Mesendoderm (in vitro differentiated cells): ENCODE data around the gene KIAA0586.
"Not testable (repeated sequence)": the region's sequence is repeated elsewhere in the genome, so short reads cannot be mapped to it uniquely, and the experiment has no call there.

Experiments used
- DNase-seq: peaks from one replicate; pipeline ENCODE4 v3.0.0; 2013
- H2AK5ac ChIP-seq: 2 replicates; pipeline ENCODE4 v1.6.1; 2013; ENCODE audit warnings: low read length, inconsistent platforms
- H2BK120ac ChIP-seq: 2 replicates; pipeline ENCODE4 v1.6.1; 2013; ENCODE audit warnings: low read depth, mild to moderate bottlenecking, low read length, moderate library complexity, mixed read lengths
- H2BK15ac ChIP-seq: replicated peaks from 2 replicates; pipeline ENCODE4 v1.6.1; 2013; ENCODE audit warnings: low read depth, mild to moderate bottlenecking, moderate library complexity
- H2BK5ac ChIP-seq: 2 replicates; pipeline ENCODE4 v1.6.1; 2013; ENCODE audit warnings: low read length, inconsistent platforms
- H3K18ac ChIP-seq: 2 replicates; pipeline ENCODE4 v1.6.1; 2013; ENCODE audit warnings: mild to moderate bottlenecking, low read length, mixed read lengths
- H3K23ac ChIP-seq: one replicate; pipeline ENCODE4 v1.6.1; 2013; ENCODE audit warnings: low read length
- H3K27ac ChIP-seq: 2 replicates; pipeline ENCODE4 v1.5.1; 2013; ENCODE audit warnings: low read depth, mild to moderate bottlenecking, inconsistent platforms, low read length, moderate library complexity
- H3K27me3 ChIP-seq: 2 replicates; pipeline ENCODE4 v1.6.1; 2013; ENCODE audit warnings: low read length, control low read depth, mild to moderate bottlenecking, inconsistent platforms; ENCODE audit not compliant: insufficient read depth, poor library complexity
- H3K36me3 ChIP-seq: 2 replicates; pipeline ENCODE4 v1.6.1; 2013; ENCODE audit warnings: low read length, inconsistent platforms; ENCODE audit not compliant: control insufficient read depth, insufficient read depth
- H3K4ac ChIP-seq: one replicate; pipeline ENCODE4 v1.6.1; 2013; ENCODE audit warnings: low read depth, mild to moderate bottlenecking, low read length, moderate library complexity
- H3K4me1 ChIP-seq: 2 replicates; pipeline ENCODE4 v1.6.1; 2013; ENCODE audit warnings: low read depth, low read length, inconsistent platforms; ENCODE audit not compliant: control insufficient read depth
- H3K4me2 ChIP-seq: 2 replicates; pipeline ENCODE4 v1.6.1; 2013; ENCODE audit warnings: low read length
- H3K4me3 ChIP-seq: 2 replicates; pipeline ENCODE4 v1.5.1; 2013; ENCODE audit warnings: mild to moderate bottlenecking, low read length
- H3K56ac ChIP-seq: one replicate; pipeline ENCODE4 v1.6.1; 2013; ENCODE audit warnings: low read length
- H3K79me1 ChIP-seq: 2 replicates; pipeline ENCODE4 v1.6.1; 2013; ENCODE audit warnings: low read length, inconsistent platforms
- H3K79me2 ChIP-seq: 2 replicates; pipeline ENCODE4 v1.6.1; 2013; ENCODE audit warnings: mild to moderate bottlenecking, low read length; ENCODE audit not compliant: control insufficient read depth, insufficient read depth
- H3K9ac ChIP-seq: 2 replicates; pipeline ENCODE4 v1.6.1; 2013; ENCODE audit warnings: low read length, inconsistent platforms
- H4K5ac ChIP-seq: one replicate; pipeline ENCODE4 v1.6.1; 2013; ENCODE audit warnings: low read length
- H4K8ac ChIP-seq: one replicate; pipeline ENCODE4 v1.6.1; 2013; ENCODE audit warnings: low read depth, mild to moderate bottlenecking, control low read depth, low read length, moderate library complexity
- WGBS: extraction: QIAGEN DNeasy Blood & Tissue Kit; methylation state at CpG from one replicate; pipeline ENCODE4 v1.1.7; 2013; ENCODE audit warnings: low lambda C conversion rate, missing lambda C conversion rate; ENCODE audit not compliant: insufficient coverage; ENCODE audit errors: extremely low coverage; 5-methylcytosine and 5-hydroxymethylcytosine counted together

KIAA0586 gene

GRCh38 chr14:58501214-58501816 lies 73.8 kb downstream of the KIAA0586 start:
- Histone ChIP-seq H2BK15ac (no peak overlapping the region), H3K27me3 (no peaks in the 10 kb centered on the region), H3K79me1 (no peaks in the 10 kb centered on the region), H3K56ac (no peak overlapping the region), H3K18ac (no peak overlapping the region), H3K4me2 (no peak overlapping the region), H3K9ac (no peak overlapping the region), H3K79me2 (no peaks in the 10 kb centered on the region), H3K36me3 (no peaks in the 10 kb centered on the region), H3K23ac (no peak overlapping the region), H2BK5ac (no peak overlapping the region), H3K4ac (no peak overlapping the region), H2AK5ac (no peak overlapping the region), H3K27ac (no peak overlapping the region), H2BK120ac (no peak overlapping the region), H3K4me3 (no peak overlapping the region), H4K5ac (no peak overlapping the region), H3K4me1 (no peaks in the 10 kb centered on the region), H4K8ac (no peak overlapping the region)
- no CpG with 5 or more reads among the region's 3 CpGs for WGBS
- DNase-seq = peak; percentile 76

DNA sequence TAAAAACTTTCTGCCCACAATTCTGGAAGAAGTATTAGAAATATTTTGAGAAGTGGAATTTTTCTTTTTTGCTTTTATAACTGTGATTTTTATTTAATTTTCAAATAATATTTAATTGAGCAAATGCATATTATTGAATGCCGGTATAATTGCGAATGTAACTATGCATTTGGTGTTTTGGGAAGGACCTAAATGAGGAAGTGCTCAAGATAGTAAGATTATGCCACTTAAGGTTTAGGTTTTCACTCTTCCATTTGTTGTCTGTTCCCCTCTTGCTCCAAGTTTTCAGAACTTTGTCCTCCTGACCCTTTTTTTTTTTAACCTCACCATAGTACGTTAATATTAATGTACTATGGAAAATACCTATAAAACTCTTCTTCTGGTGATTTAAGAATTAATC lies 85.8 kb downstream of the KIAA0586 start:
- H3K56ac ChIP-seq = no peak overlapping the region
- H3K79me1 ChIP-seq = no peaks in the 10 kb centered on the region
- no peaks in the 10 kb centered on the region for H3K79me2 ChIP-seq
- H2BK15ac ChIP-seq = no peak overlapping the region
- H2AK5ac ChIP-seq = no peak overlapping the region
- no peak overlapping the region for H4K8ac ChIP-seq
- no peaks in the 10 kb centered on the region for H3K4me1 ChIP-seq
- no peak overlapping the region for H4K5ac ChIP-seq
- no peak overlapping the region for H3K23ac ChIP-seq
- WGBS = no CpG with 5 or more reads among the region's 3 CpGs
- H3K36me3 ChIP-seq = no peaks in the 10 kb centered on the region
- H3K27me3 ChIP-seq = no peaks in the 10 kb centered on the region
- no peak overlapping the region for H2BK5ac ChIP-seq
- no peak overlapping the region for H3K4me2 ChIP-seq
- H2BK120ac ChIP-seq = no peak overlapping the region
- H3K27ac ChIP-seq = no peak overlapping the region
- no peak overlapping the region for H3K4me3 ChIP-seq
- no peak for DNase-seq
- no peak overlapping the region for H3K18ac ChIP-seq
- H3K9ac ChIP-seq = no peak overlapping the region
- no peak overlapping the region for H3K4ac ChIP-seq

DNA sequence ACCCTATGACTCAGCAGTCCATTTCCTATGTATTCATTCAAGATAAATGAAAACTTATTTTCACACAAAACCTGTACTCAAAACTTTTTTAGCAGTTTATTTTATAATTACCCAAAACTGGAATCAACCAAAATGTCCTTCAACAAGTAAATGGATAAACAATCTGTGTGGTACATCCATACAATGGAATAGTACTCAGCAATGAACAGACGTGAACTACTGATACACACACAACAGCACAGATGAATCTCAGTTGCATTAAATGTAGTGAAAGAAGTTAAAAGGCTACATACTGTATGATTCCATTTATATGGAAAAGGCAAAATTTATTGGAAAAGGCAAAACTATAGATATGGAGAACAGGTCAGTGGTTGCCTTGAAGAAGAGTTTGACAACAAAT lies 90.1 kb downstream of the KIAA0586 start:
- H3K36me3 ChIP-seq = no peaks in the 10 kb centered on the region
- H3K56ac ChIP-seq = no peak overlapping the region
- H4K5ac ChIP-seq = no peak overlapping the region
- H3K27ac ChIP-seq = no peak overlapping the region
- no peak for DNase-seq
- H4K8ac ChIP-seq = no peak overlapping the region
- H3K18ac ChIP-seq = no peak overlapping the region
- no CpG with 5 or more reads among the region's 1 CpG for WGBS
- no peak overlapping the region for H2BK120ac ChIP-seq
- no peak overlapping the region for H3K4ac ChIP-seq
- no peaks in the 10 kb centered on the region for H3K4me1 ChIP-seq
- no peak overlapping the region for H3K23ac ChIP-seq
- H3K4me2 ChIP-seq = no peak overlapping the region
- H3K4me3 ChIP-seq = no peak overlapping the region
- H3K79me2 ChIP-seq = no peaks in the 10 kb centered on the region
- no peak overlapping the region for H2BK5ac ChIP-seq
- H2BK15ac ChIP-seq = no peak overlapping the region
- no peaks in the 10 kb centered on the region for H3K27me3 ChIP-seq
- no peak overlapping the region for H3K9ac ChIP-seq
- no peaks in the 10 kb centered on the region for H3K79me1 ChIP-seq
- H2AK5ac ChIP-seq = no peak overlapping the region

DNA sequence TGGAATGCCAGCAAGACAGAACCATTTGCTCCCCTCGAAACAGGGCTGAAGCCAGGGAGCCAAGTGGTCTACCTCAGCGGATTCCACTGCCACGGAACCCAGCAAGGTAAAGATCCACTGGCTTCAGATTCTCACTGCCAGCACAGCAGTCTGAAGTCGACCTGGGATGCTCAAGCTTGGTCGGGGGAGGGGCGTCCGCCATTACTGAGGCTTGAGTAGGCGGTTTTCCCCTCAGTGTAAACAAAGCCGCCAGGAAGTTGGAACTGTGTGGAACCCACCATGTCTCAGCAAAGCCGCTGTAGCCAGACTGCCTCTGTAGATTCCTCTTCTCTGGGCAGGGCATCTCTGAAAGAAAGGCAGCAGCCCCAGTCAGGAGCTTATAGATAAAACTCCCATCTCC lies 98.2 kb downstream of the KIAA0586 start:
- DNase-seq, H3K4ac ChIP-seq, H3K4me3 ChIP-seq, H3K27ac ChIP-seq, H3K56ac ChIP-seq, H3K9ac ChIP-seq, H3K27me3 ChIP-seq, H2BK15ac ChIP-seq, H3K79me2 ChIP-seq, H2AK5ac ChIP-seq, H3K18ac ChIP-seq, H3K23ac ChIP-seq, H3K79me1 ChIP-seq, H2BK5ac ChIP-seq, H4K5ac ChIP-seq, H3K36me3 ChIP-seq, H3K4me2 ChIP-seq, H2BK120ac ChIP-seq, H4K8ac ChIP-seq, H3K4me1 ChIP-seq: not testable (repeated sequence)
- no CpG with 5 or more reads among the region's 10 CpGs for WGBS

DNA sequence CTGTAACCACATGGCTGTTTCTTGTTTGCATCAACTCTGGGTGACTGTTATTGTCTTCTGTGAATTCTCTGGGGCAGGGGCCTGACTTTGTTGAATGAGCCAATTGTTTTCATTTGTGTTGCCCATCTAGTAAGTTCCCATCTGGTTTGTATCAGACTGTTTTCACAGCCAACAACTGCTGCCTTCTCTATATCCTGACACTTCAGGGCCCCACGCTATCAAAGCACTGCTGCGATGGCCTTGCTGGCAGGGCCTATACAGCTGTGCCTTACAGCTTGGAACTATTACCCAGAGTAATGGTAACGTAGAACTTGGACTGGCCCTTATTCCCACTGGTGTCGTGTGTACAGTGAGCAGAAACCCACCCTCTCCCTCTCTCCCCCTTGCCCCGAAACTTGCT lies 105.9 kb downstream of the KIAA0586 start:
- no peak overlapping the region for H2AK5ac ChIP-seq
- WGBS = no CpG with 5 or more reads among the region's 5 CpGs
- H2BK5ac ChIP-seq = no peak overlapping the region
- H4K5ac ChIP-seq = no peak overlapping the region
- no peak overlapping the region for H3K27ac ChIP-seq
- no peaks in the 10 kb centered on the region for H3K79me2 ChIP-seq
- H3K56ac ChIP-seq = no peak overlapping the region
- no peak overlapping the region for H3K18ac ChIP-seq
- H3K4me2 ChIP-seq = no peak overlapping the region
- no peaks in the 10 kb centered on the region for H3K79me1 ChIP-seq
- no peak overlapping the region for H2BK15ac ChIP-seq
- no peak overlapping the region for H3K4ac ChIP-seq
- no peak overlapping the region for H2BK120ac ChIP-seq
- H3K4me3 ChIP-seq = no peak overlapping the region
- H3K36me3 ChIP-seq = no peaks in the 10 kb centered on the region
- no peak overlapping the region for H3K23ac ChIP-seq
- H3K27me3 ChIP-seq = no peaks in the 10 kb centered on the region
- H3K9ac ChIP-seq = no peak overlapping the region
- H4K8ac ChIP-seq = no peak overlapping the region
- DNase-seq = peak; percentile 3
- H3K4me1 ChIP-seq = no peaks in the 10 kb centered on the region

GRCh38 chr14:58535044-58535443 lies 107.5 kb downstream of the KIAA0586 start:
- Histone ChIP-seq H3K27ac (no peak overlapping the region), H3K4me2 (no peak overlapping the region), H3K4me1 (no peaks in the 10 kb centered on the region), H3K4me3 (no peak overlapping the region), H2BK120ac (no peak overlapping the region), H3K56ac (no peak overlapping the region), H3K18ac (no peak overlapping the region), H3K36me3 (no peaks in the 10 kb centered on the region), H3K27me3 (no peaks in the 10 kb centered on the region), H3K79me1 (no peaks in the 10 kb centered on the region), H2BK15ac (no peak overlapping the region), H3K9ac (no peak overlapping the region), H4K8ac (no peak overlapping the region), H4K5ac (no peak overlapping the region), H3K23ac (no peak overlapping the region), H2BK5ac (no peak overlapping the region), H3K79me2 (no peaks in the 10 kb centered on the region), H3K4ac (no peak overlapping the region), H2AK5ac (no peak overlapping the region)
- DNase-seq = no peak
- WGBS = no CpG with 5 or more reads among the region's 1 CpG
